ENCODE results near the gene ANTXRL. TPM values are rescaled to one million over a fixed set of nuclear protein-coding genes. Genes with fewer than 3 reads are reported as not detected.

The ANTXRL gene
- total RNA-seq, 2 experiments from 2014 or later: not detected

Other genes with a start within 250 kb of the ANTXRL start
- gene MSMB, start 240.7 kb upstream of the ANTXRL start, total RNA-seq: not detected
- gene ANXA8L1, start 88.8 kb downstream of the ANTXRL start, total RNA-seq: not detected
- gene NPY4R, start 179.0 kb downstream of the ANTXRL start, total RNA-seq: not detected

Measured in CD4-positive, alpha-beta T cell (primary cell).